Tibial nerve (tissue), 4 donors: ENCODE data around the gene COX6B1.
A peak's percentile ranks its signal among the peaks of the same experiment; 100 is the strongest.

Experiments
- CTCF ChIP-seq, 5 experiments: fragments of 200-600 bp in 3 of 5; fragments of 450-650 bp in 2 of 5; sonication (generic) in 3 of 5; IDR thresholded peaks; one replicate each; pipeline ENCODE4 v1.5.1; 2016 to 2019; ENCODE audit warnings: antibody characterized with exemption in 5 of 5, mild to moderate bottlenecking in 3 of 5, moderate library complexity in 2 of 5
- EP300 ChIP-seq, 2 donors: sonication (generic); formaldehyde crosslinking; IDR thresholded peaks; one replicate each; pipeline ENCODE4 v1.6.1; 2017; ENCODE audit warnings: antibody characterized with exemption in 2 of 2, mild to moderate bottlenecking in 1 of 2

DNA sequence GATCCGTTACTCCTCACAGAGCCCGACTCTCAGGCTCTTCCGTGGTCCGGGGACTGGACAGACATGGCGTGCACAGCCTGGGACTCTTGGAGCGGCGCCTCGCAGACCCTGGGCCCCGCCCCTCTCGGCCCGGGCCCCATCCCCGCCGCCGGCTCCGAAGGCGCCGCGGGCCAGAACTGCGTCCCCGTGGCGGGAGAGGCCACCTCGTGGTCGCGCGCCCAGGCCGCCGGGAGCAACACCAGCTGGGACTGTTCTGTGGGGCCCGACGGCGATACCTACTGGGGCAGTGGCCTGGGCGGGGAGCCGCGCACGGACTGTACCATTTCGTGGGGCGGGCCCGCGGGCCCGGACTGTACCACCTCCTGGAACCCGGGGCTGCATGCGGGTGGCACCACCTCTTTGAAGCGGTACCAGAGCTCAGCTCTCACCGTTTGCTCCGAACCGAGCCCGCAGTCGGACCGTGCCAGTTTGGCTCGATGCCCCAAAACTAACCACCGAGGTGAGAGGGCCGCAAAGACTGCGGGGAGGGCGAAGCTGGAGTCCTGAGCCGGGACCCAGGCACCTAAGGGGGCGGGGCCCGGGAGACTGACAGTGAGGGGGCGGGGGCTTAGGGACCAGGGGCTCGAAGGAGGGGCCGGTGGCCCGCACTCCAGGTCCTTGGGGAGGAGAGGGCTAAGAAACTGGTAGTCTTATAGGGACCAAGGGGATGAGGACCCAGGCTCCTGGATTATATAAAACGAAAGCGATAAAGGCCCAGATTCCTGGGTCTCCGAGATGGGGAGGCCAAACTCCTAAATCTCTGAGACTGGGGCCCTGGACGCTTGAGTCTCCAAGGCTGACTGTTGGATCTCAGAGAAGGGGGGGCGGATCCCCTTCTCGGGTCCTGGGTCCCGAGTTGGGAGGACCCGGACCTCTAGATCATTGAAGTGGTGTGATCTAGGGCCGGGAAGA, 4.6 kb upstream of the COX6B1 start:
- peak in 2 of 5 experiments; percentile 11 to 16 for TF ChIP-seq CTCF (IDR thresholded peaks at IDR 0.05)
- no peak for TF ChIP-seq EP300 (IDR thresholded peaks at IDR 0.05)
